Keratinocyte (primary cell): ENCODE data around the gene MSI2. TPM values are rescaled to one million over a fixed set of nuclear protein-coding genes. Genes with fewer than 3 reads are reported as not detected.

ENCODE experiments used
- DNase-seq: peaks from one replicate; pipeline ENCODE4 v3.0.0-alpha.2; 2011; ENCODE audit warnings: low read depth, missing footprints, low spot score
- FAIRE-seq: peaks from 2 replicates; lab custom pipeline; 2011; peaks lifted over from hg19 to GRCh38; lab: Jason Lieb, UNC
- H2AFZ ChIP-seq: 2 replicates; pipeline ENCODE4 v1.6.0; 2012; ENCODE audit warnings: low read length, control low read depth, inconsistent platforms; ENCODE audit not compliant: control insufficient read depth
- H3K27ac ChIP-seq: 2 replicates; pipeline ENCODE4 v1.5.1; 2011; ENCODE audit warnings: low read length; ENCODE audit not compliant: control insufficient read depth, insufficient read depth
- H3K27me3 ChIP-seq: 3 replicates; pipeline ENCODE4 v1.6.0; 2011; ENCODE audit warnings: low read length; ENCODE audit not compliant: control insufficient read depth, insufficient read depth; ENCODE audit errors: extremely low read depth
- H3K36me3 ChIP-seq, 2 experiments: 2 replicates in 1 of 2; 3 replicates in 1 of 2; pipeline ENCODE4 v1.5.1; 2011; ENCODE audit warnings: low read length in 2 of 2, mild to moderate bottlenecking in 1 of 2; ENCODE audit not compliant: control insufficient read depth in 2 of 2, insufficient read depth in 2 of 2; ENCODE audit errors: extremely low read depth in 1 of 2
- H3K4me1 ChIP-seq: 3 replicates; pipeline ENCODE4 v1.5.1; 2011; ENCODE audit warnings: low read length; ENCODE audit not compliant: control insufficient read depth, insufficient read depth; ENCODE audit errors: extremely low read depth
- H3K4me2 ChIP-seq: 3 replicates; pipeline ENCODE4 v1.6.0; 2011; ENCODE audit warnings: low read depth, low read length; ENCODE audit not compliant: control insufficient read depth, insufficient read depth; ENCODE audit errors: extremely low read depth
- H3K4me3 ChIP-seq, 3 experiments: fragments of 200-600 bp in 1 of 3; sonication (generic) in 1 of 3; 2 replicates in 2 of 3; 3 replicates in 1 of 3; pipeline ENCODE4 v1.5.1; 2011 to 2016; ENCODE audit warnings: low read length in 3 of 3, mild to moderate bottlenecking in 3 of 3, control low read depth in 2 of 3, inconsistent platforms in 1 of 3, low read depth in 1 of 3, mixed read lengths in 1 of 3, mixed run types in 1 of 3, moderate library complexity in 1 of 3; ENCODE audit not compliant: control insufficient read depth in 2 of 3, insufficient read depth in 2 of 3; ENCODE audit errors: extremely low read depth in 1 of 3
- H3K79me2 ChIP-seq: 2 replicates; pipeline ENCODE4 v1.6.0; 2012; ENCODE audit warnings: low read length; ENCODE audit not compliant: control insufficient read depth, insufficient read depth
- H3K9ac ChIP-seq: 3 replicates; pipeline ENCODE4 v1.6.0; 2011; ENCODE audit warnings: low read length; ENCODE audit not compliant: control insufficient read depth, insufficient read depth; ENCODE audit errors: extremely low read depth
- H3K9me1 ChIP-seq: 3 replicates; pipeline ENCODE4 v1.6.0; 2011; ENCODE audit warnings: low read length; ENCODE audit not compliant: control insufficient read depth, insufficient read depth; ENCODE audit errors: extremely low read depth
- H3K9me3 ChIP-seq: 2 replicates; pipeline ENCODE4 v1.5.1; 2012; ENCODE audit warnings: low read depth, low read length; ENCODE audit not compliant: control insufficient read depth
- H4K20me1 ChIP-seq: 3 replicates; pipeline ENCODE4 v1.6.0; 2011; ENCODE audit warnings: low read length; ENCODE audit not compliant: control insufficient read depth, insufficient read depth; ENCODE audit errors: extremely low read depth
- CTCF ChIP-seq, 3 experiments: IDR thresholded peaks in 1 of 3; conservative IDR thresholded peaks in 1 of 3; optimal IDR thresholded peaks in 1 of 3; 2 replicates in 2 of 3; 3 replicates in 1 of 3; pipeline versions ENCODE3 to v1.5.1; 2011; ENCODE audit warnings: low read length in 3 of 3, mild to moderate bottlenecking in 3 of 3, moderate library complexity in 2 of 3, control low read depth in 1 of 3, inconsistent platforms in 1 of 3; ENCODE audit not compliant: insufficient read depth in 2 of 3; ENCODE audit errors: extremely low read depth in 1 of 3
- EZH2 ChIP-seq: IDR thresholded peaks from one replicate; pipeline ENCODE4 v1.6.1; 2012; ENCODE audit warnings: inconsistent platforms, mild to moderate bottlenecking, low read length, moderate library complexity
- dilution Hi-C: fragments of 300-500 bp; cut with MboI; formaldehyde crosslinking; loops from one replicate; pipeline ENCODE4 v1.7.0; 2020; ENCODE audit warnings: low sequenced_read_pairs; ENCODE audit not compliant: extremely low pct_ligation_motif_present
- polyA plus RNA-seq, 5 experiments: library from polyadenylated mRNA; depleted of rRNA in 3 of 5; stranded (reverse) in 3 of 5; stranded (forward) in 1 of 5; unstranded in 1 of 5; fragments of >200 nt; gene quantifications; 1 replicate in 1 of 5; 2 replicates in 3 of 5; 3 replicates in 1 of 5; pipeline versions ENCODE4 v1.2.1 to v1.2.3, GENCODE V29; 2011 to 2012; ENCODE audit warnings: missing spikeins in 2 of 5, low read depth in 1 of 5, low replicate concordance in 1 of 5

MSI2 gene
- polyA plus RNA-seq, 1 donor (not counting 4 experiments of a cell fraction or from before 2014, with no cell fraction given): 22.3 TPM

- Histone ChIP-seq H3K27ac (no peak overlapping the region), H3K4me3 (no peak overlapping the region), H2AFZ (no peak overlapping the region), H3K9me1 (no peaks in the 10 kb centered on the region), H3K79me2 (no peaks in the 10 kb centered on the region), H3K9ac (no peak overlapping the region), H3K36me3 (peaks cover 0 to 2% of the 10 kb centered on the region in 2 experiments), H3K4me2 (no peak overlapping the region), H3K4me1 (peaks cover 3% of the 10 kb centered on the region), H3K9me3 (no peaks in the 10 kb centered on the region), H3K27me3 (no peaks in the 10 kb centered on the region), H4K20me1 (no peaks in the 10 kb centered on the region)
- FAIRE-seq (peak; percentile 26), DNase-seq (no peak)
- dilution Hi-C loops: no loop called here
- TF ChIP-seq EZH2 (no peak), CTCF (optimal IDR thresholded peaks at IDR 0.05 in 1 of 3, IDR thresholded peaks at IDR 0.05 in 1 of 3, conservative IDR thresholded peaks at IDR 0.05 in 1 of 3; ENCODE audit: extremely low read depth in 1 of 3, insufficient read depth in 2 of 3, low read length in 3 of 3) (no peak)
Measured at GRCh38 chr17:57649191-57649590, 392.9 kb downstream of the MSI2 start.

- Histone ChIP-seq H3K4me1 (peaks cover 5% of the 10 kb centered on the region), H3K9me3 (no peaks in the 10 kb centered on the region), H3K4me2 (no peak overlapping the region), H2AFZ (no peak overlapping the region), H3K36me3 (peaks cover 0 to 2% of the 10 kb centered on the region in 2 experiments), H3K9ac (no peak overlapping the region), H3K9me1 (no peaks in the 10 kb centered on the region), H3K4me3 (no peak overlapping the region), H3K27ac (no peak overlapping the region), H3K27me3 (no peaks in the 10 kb centered on the region), H4K20me1 (no peaks in the 10 kb centered on the region), H3K79me2 (no peaks in the 10 kb centered on the region)
- no peak for TF ChIP-seq EZH2
- TF ChIP-seq CTCF (optimal IDR thresholded peaks at IDR 0.05 in 1 of 3, IDR thresholded peaks at IDR 0.05 in 1 of 3, conservative IDR thresholded peaks at IDR 0.05 in 1 of 3; ENCODE audit: extremely low read depth in 1 of 3, insufficient read depth in 2 of 3, low read length in 3 of 3): no peak
- DNase-seq (no peak), FAIRE-seq (no peak)
- dilution Hi-C loops: no loop called here
Measured at GRCh38 chr17:57649731-57650484, 393.6 kb downstream of the MSI2 start.
